Ectodermal cell (in vitro differentiated cells): ENCODE results near the gene NPC1.
"Not testable (repeated sequence)": the region's sequence is repeated elsewhere in the genome, so short reads cannot be mapped to it uniquely, and the experiment has no call there.

Experiments
- H3K27ac ChIP-seq: 2 replicates; pipeline ENCODE4 v1.7.0; 2013; ENCODE audit warnings: mild to moderate bottlenecking, low read depth, low read length; ENCODE audit not compliant: insufficient read depth, poor library complexity, severe bottlenecking
- H3K27me3 ChIP-seq: 2 replicates; pipeline ENCODE4 v1.7.0; 2013; ENCODE audit warnings: mild to moderate bottlenecking, low read length; ENCODE audit not compliant: insufficient read depth, control insufficient read depth, poor library complexity, severe bottlenecking
- H3K36me3 ChIP-seq: one replicate; pipeline ENCODE4 v1.7.0; 2013; ENCODE audit warnings: low read length; ENCODE audit not compliant: control insufficient read depth, insufficient read depth
- H3K4me1 ChIP-seq: one replicate; pipeline ENCODE4 v1.7.0; 2013; ENCODE audit warnings: low read length; ENCODE audit not compliant: control insufficient read depth, insufficient read depth
- H3K4me3 ChIP-seq: 2 replicates; pipeline ENCODE4 v1.7.0; 2013; ENCODE audit warnings: low read depth, low read length, control low read depth; ENCODE audit not compliant: insufficient read depth
- H3K9me3 ChIP-seq: 2 replicates; pipeline ENCODE4 v1.7.0; 2013; ENCODE audit warnings: mild to moderate bottlenecking, low read length, moderate library complexity; ENCODE audit not compliant: control insufficient read depth
- WGBS, 2 experiments: methylation state at CpG; one replicate each; pipeline ENCODE4 v1.1.7; 2013; ENCODE audit warnings: missing lambda C conversion rate in 2 of 2; 5-methylcytosine and 5-hydroxymethylcytosine counted together

The NPC1 gene

GRCh38 chr18:23577521-23577920 is 8.8 kb downstream of the NPC1 start:
- not testable (repeated sequence) for H3K4me1 ChIP-seq, H3K36me3 ChIP-seq
- WGBS, 2 experiments, result 95 to 97% methylated on average over 23 of the region's 24 CpGs

DNA sequence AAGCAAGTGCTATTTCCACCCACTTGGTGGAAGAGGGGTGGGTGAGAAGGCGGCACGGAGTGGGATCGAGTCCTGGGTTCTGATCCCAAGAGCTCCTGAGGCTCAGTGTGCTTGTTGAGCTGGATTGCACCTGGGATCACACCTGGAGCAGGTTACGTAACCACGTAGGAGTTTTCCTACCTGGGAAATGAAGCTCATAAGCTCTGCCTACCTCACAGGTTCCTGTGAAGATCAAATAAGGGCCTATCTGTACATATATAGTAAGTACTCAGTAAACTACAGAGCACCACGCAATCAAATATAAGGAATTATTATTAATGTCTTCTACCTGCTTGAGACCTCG is 11.0 kb downstream of the NPC1 start:
- Histone ChIP-seq H3K27me3 (no peaks in the 10 kb centered on the region), H3K36me3 (peaks cover 6% of the 10 kb centered on the region), H3K9me3 (no peaks in the 10 kb centered on the region), H3K4me3 (no peak overlapping the region), H3K27ac (no peak overlapping the region), H3K4me1 (no peaks in the 10 kb centered on the region)
- WGBS, 2 experiments, result 92 to 98% methylated on average over 6 to 7 of the region's 7 CpGs

More at GRCh38 chr18:23577521-23577920, 8.8 kb downstream of the NPC1 start:
- H3K4me3 ChIP-seq, H3K27me3 ChIP-seq, H3K27ac ChIP-seq, H3K9me3 ChIP-seq: not testable (repeated sequence)

DNA sequence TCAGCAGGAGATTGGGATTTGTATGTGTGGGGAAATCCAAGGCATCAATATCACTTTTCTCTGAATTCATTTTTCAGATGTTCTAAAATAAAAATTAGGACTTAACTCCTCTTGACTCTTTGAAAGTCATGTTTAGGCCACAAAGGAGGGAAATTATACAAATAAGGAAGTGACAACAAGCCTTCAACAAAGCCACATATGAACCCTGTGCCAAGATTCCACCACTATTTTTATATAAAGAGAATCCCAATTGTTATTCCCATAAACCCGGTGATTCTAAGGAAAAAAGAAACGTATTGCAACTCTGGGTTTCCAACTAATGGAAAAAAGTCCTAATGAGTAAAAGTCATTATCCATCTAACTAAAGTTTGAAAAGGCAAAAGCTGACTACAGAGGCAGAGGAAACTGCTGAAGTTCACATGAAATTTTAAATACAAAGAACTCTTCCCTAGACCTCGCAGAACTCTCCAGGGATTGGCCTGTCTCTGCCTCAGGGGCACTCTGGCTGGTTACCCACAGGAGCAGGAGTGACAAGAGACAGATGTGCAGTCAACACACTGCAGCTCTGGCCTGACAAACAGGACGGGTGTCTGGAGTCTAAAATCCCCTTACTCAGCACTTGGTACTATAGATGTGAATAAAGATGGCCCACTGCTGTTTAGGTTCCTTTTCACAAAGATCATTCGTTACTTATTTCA is 11.5 kb downstream of the NPC1 start:
- no peak overlapping the region for H3K27ac ChIP-seq
- H3K4me3 ChIP-seq, result no peak overlapping the region
- 95% methylated on average over 5 of the region's 5 CpGs for WGBS, 2 experiments
- H3K27me3 ChIP-seq, result no peaks in the 10 kb centered on the region
- no peaks in the 10 kb centered on the region for H3K4me1 ChIP-seq
- H3K36me3 ChIP-seq, result peaks cover 6% of the 10 kb centered on the region
- no peaks in the 10 kb centered on the region for H3K9me3 ChIP-seq

DNA sequence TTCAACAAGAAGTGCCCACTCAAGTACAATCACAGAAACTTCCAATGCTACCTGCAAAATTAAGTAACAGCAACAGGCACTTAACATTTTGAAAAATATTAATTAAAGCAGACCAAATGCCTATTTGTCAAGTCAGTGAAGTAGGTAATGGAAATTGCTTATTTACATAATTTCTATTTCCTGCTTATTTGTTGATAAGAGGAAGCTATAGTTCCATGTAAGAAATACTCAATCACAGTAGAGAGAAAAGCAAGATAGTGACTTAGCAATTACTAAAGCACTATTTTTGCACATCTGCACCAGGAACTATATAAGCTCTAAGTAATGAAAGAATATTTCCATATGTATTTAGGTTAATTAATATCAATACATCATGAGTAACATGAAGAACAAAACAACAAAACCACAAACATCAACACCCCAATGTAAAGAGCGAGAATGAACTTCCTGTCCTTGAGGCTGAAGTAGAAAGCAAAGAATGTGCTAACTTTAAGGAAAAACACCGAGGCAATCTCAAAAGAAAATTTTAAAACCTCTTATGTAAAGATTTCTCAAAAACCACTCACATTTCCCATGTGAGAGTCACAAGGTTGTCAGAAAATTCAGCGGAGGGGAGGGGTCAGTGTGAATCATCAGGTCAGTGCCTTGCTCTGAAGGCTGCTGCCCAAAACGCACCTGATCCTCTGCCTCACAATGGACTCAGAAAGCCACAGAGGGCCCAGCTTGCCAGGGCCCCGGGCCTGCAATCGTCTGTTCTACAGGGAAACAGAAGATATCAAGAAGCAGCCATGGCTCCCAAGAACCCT is 12.5 kb downstream of the NPC1 start:
- H3K4me3 ChIP-seq, result no peak overlapping the region
- no peak overlapping the region for H3K27ac ChIP-seq
- H3K4me1 ChIP-seq, result no peaks in the 10 kb centered on the region
- peaks cover 6% of the 10 kb centered on the region for H3K36me3 ChIP-seq
- 54 to 63% methylated on average over 5 to 6 of the region's 6 CpGs for WGBS, 2 experiments
- H3K27me3 ChIP-seq, result no peaks in the 10 kb centered on the region
- no peaks in the 10 kb centered on the region for H3K9me3 ChIP-seq

- Histone ChIP-seq H3K9me3 (no peaks in the 10 kb centered on the region), H3K4me1 (no peaks in the 10 kb centered on the region), H3K36me3 (peaks cover 6% of the 10 kb centered on the region), H3K27me3 (no peaks in the 10 kb centered on the region), H3K4me3 (no peak overlapping the region), H3K27ac (no peak overlapping the region)
- WGBS, 2 experiments, result 93 to 96% methylated on average over 4 of the region's 4 CpGs
Observed at GRCh38 chr18:23573020-23573419, 13.3 kb downstream of the NPC1 start.

- Histone ChIP-seq H3K27me3 (no peaks in the 10 kb centered on the region), H3K4me3 (no peak overlapping the region), H3K4me1 (no peaks in the 10 kb centered on the region), H3K36me3 (peaks cover 6% of the 10 kb centered on the region), H3K9me3 (no peaks in the 10 kb centered on the region), H3K27ac (no peak overlapping the region)
- WGBS, 2 experiments, result 90 to 91% methylated on average over 5 of the region's 5 CpGs
Observed at GRCh38 chr18:23572570-23572969, 13.7 kb downstream of the NPC1 start.

DNA sequence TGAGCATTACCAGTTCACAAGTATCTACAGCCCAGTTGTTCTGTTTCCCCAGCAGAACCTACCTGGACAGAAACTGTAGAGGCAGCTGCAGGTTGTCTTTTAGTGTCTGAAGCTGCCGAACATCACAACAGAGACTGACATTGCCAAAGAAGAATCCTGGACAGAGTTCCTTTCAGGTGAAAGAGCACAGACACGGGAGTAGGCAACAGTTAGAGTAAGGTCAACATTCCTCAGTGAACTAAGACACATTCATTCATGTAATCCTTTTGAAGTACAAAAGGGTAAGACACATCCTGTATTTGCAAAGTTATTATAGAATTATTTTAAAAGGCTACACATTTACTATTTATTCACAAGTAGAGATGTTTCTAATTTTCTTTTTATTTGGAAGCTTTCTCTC is 14.3 kb downstream of the NPC1 start:
- H3K9me3 ChIP-seq, result no peaks in the 10 kb centered on the region
- WGBS, 2 experiments, result 84 to 92% methylated on average over 2 of the region's 2 CpGs
- no peak overlapping the region for H3K4me3 ChIP-seq
- no peak overlapping the region for H3K27ac ChIP-seq
- no peaks in the 10 kb centered on the region for H3K27me3 ChIP-seq
- H3K4me1 ChIP-seq, result no peaks in the 10 kb centered on the region
- H3K36me3 ChIP-seq, result peaks cover 11% of the 10 kb centered on the region

- Histone ChIP-seq H3K9me3 (no peaks in the 10 kb centered on the region), H3K4me1 (no peaks in the 10 kb centered on the region), H3K4me3 (no peak overlapping the region), H3K36me3 (peaks cover 17% of the 10 kb centered on the region), H3K27me3 (no peaks in the 10 kb centered on the region), H3K27ac (no peak overlapping the region)
- WGBS, 2 experiments, result 56 to 64% methylated on average over 3 of the region's 3 CpGs
Observed at GRCh38 chr18:23570912-23571504, 15.3 kb downstream of the NPC1 start.

GRCh38 chr18:23569299-23570063 is 16.8 kb downstream of the NPC1 start:
- H3K9me3 ChIP-seq, result no peaks in the 10 kb centered on the region
- H3K4me1 ChIP-seq, result no peaks in the 10 kb centered on the region
- no peak overlapping the region for H3K27ac ChIP-seq
- H3K4me3 ChIP-seq, result no peak overlapping the region
- peaks cover 17% of the 10 kb centered on the region for H3K36me3 ChIP-seq
- WGBS, 2 experiments, result 89 to 96% methylated on average over 4 to 5 of the region's 5 CpGs
- no peaks in the 10 kb centered on the region for H3K27me3 ChIP-seq
